HS-5 (cell line): ENCODE measurements around the gene METTL27.
A peak's percentile ranks its signal among the peaks of the same experiment; 100 is the strongest.
"Not testable (repeated sequence)": the region's sequence is repeated elsewhere in the genome, so short reads cannot be mapped to it uniquely, and the experiment has no call there.

Experiments used
- DNase-seq: peaks from one replicate; pipeline ENCODE4 v3.0.0-alpha.2; 2012; ENCODE audit warnings: low read depth

The METTL27 gene

GRCh38 chr7:73838642-73839041 lies 3.7 kb downstream of the METTL27 start:
- DNase-seq: no peak

- DNase-seq: not testable (repeated sequence)
Observed at GRCh38 chr7:73837167-73837566, 5.1 kb downstream of the METTL27 start.

- no peak for DNase-seq
Observed at GRCh38 chr7:73834626-73835191, 7.6 kb downstream of the METTL27 start.

- no peak for DNase-seq
Observed at GRCh38 chr7:73833251-73833919, 8.9 kb downstream of the METTL27 start.

GRCh38 chr7:73832806-73833205 lies 9.5 kb downstream of the METTL27 start:
- DNase-seq: no peak

GRCh38 chr7:73831834-73832651 lies 10.3 kb downstream of the METTL27 start:
- DNase-seq: no peak

GRCh38 chr7:73831584-73831833 lies 10.8 kb downstream of the METTL27 start:
- DNase-seq: no peak

GRCh38 chr7:73830681-73831583 lies 11.4 kb downstream of the METTL27 start, which contains the start of gene CLDN4:
CLDN4 (plus strand) TSS chr7:73830996; CDS start chr7:73831202, 206 bp downstream.
- DNase-seq: no peak

- no peak for DNase-seq
Observed at GRCh38 chr7:73829921-73830680, 12.2 kb downstream of the METTL27 start.

GRCh38 chr7:73829505-73829904 lies 12.8 kb downstream of the METTL27 start:
- DNase-seq: no peak

- DNase-seq: no peak
Observed at GRCh38 chr7:73828972-73829371, 13.3 kb downstream of the METTL27 start.

- no peak for DNase-seq
Observed at GRCh38 chr7:73828107-73828803, 14.1 kb downstream of the METTL27 start.

- no peak for DNase-seq
Observed at GRCh38 chr7:73827567-73828106, 14.7 kb downstream of the METTL27 start.

- DNase-seq: no peak
Observed at GRCh38 chr7:73824986-73825385, 17.3 kb downstream of the METTL27 start.

- no peak for DNase-seq
Observed at GRCh38 chr7:73823873-73824592, 18.3 kb downstream of the METTL27 start.

GRCh38 chr7:73823257-73823656 lies 19.1 kb downstream of the METTL27 start:
- no peak for DNase-seq

GRCh38 chr7:73822319-73823173 lies 19.8 kb downstream of the METTL27 start:
- peak; percentile 100 for DNase-seq

GRCh38 chr7:73821597-73822285 lies 20.6 kb downstream of the METTL27 start:
- DNase-seq: not testable (repeated sequence)
